Subcutaneous adipose tissue (tissue), 4 donors: ENCODE measurements around the gene EEF1AKMT1. TPM values are rescaled to one million over a fixed set of nuclear protein-coding genes. Genes with fewer than 3 reads are reported as not detected.

Experiments
- total RNA-seq, 4 donors: library from RNA; depleted of rRNA; stranded (reverse); fragments of >200 nt; gene quantifications; one replicate each; pipeline ENCODE4 v1.1.0, GENCODE V29; 2016
- TF ChIP-seq, protein P1 (sequence below): fragments of 450-650 bp; IDR thresholded peaks from one replicate; pipeline ENCODE4 v1.5.1; 2016; ENCODE audit warnings: low read depth, mild to moderate bottlenecking, control low read depth, antibody characterized with exemption, moderate library complexity

The EEF1AKMT1 gene
- total RNA-seq, 4 donors from 2014 or later, result 8.1 to 26.9 (median 9.1) TPM

GRCh38 chr13:20709782-20710181 lies 64.0 kb downstream of the EEF1AKMT1 start:
- TF ChIP-seq, protein P1, sequence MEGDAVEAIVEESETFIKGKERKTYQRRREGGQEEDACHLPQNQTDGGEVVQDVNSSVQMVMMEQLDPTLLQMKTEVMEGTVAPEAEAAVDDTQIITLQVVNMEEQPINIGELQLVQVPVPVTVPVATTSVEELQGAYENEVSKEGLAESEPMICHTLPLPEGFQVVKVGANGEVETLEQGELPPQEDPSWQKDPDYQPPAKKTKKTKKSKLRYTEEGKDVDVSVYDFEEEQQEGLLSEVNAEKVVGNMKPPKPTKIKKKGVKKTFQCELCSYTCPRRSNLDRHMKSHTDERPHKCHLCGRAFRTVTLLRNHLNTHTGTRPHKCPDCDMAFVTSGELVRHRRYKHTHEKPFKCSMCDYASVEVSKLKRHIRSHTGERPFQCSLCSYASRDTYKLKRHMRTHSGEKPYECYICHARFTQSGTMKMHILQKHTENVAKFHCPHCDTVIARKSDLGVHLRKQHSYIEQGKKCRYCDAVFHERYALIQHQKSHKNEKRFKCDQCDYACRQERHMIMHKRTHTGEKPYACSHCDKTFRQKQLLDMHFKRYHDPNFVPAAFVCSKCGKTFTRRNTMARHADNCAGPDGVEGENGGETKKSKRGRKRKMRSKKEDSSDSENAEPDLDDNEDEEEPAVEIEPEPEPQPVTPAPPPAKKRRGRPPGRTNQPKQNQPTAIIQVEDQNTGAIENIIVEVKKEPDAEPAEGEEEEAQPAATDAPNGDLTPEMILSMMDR, result no peak

- TF ChIP-seq, protein P1, result no peak
Observed at GRCh38 chr13:20709369-20709768, 64.4 kb downstream of the EEF1AKMT1 start.

- TF ChIP-seq, protein P1, result no peak
Observed at GRCh38 chr13:20708216-20708615, 65.5 kb downstream of the EEF1AKMT1 start.

GRCh38 chr13:20706661-20707060 lies 67.1 kb downstream of the EEF1AKMT1 start:
- TF ChIP-seq, protein P1, result no peak

GRCh38 chr13:20704459-20705069 lies 69.2 kb downstream of the EEF1AKMT1 start:
- TF ChIP-seq, protein P1, result no peak

DNA sequence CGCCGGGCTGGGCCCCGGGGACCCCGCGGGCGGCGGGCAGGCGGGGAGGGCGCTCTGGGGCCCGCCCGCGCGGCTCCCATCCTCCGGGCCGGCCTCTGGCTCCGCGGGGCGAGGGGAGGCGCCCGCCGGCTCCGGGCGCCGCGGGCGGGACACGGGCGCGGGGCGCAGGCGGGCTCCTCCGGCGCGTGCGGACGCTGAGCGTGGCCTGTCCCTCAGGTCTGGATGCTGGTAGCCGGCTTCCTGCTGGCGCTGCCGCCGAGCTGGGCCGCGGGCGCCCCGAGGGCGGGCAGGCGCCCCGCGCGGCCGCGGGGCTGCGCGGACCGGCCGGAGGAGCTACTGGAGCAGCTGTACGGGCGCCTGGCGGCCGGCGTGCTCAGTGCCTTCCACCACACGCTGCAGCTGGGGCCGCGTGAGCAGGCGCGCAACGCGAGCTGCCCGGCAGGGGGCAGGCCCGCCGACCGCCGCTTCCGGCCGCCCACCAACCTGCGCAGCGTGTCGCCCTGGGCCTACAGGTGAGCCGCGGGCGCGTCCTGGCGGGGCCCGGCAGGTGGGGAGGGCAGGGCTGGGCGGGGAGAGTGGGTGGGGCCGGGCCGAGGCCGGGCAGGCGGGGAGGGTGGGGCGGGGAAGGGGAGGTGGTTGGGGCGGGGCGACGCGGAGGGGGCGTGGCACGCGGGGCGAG lies 69.8 kb downstream of the EEF1AKMT1 start:
- TF ChIP-seq, protein P1, result no peak

- TF ChIP-seq, protein P1, result no peak
Observed at GRCh38 chr13:20702915-20703779, 70.6 kb downstream of the EEF1AKMT1 start, which contains the start of gene IL17D. Gene IL17D (plus strand): TSS chr13:20703699. CDS start chr13:20704002, 303 bp downstream.
